Effector memory CD4-positive, alpha-beta T cell (primary cell): Measurements from ENCODE around the gene FCMR.

ENCODE experiments used
- DNase-seq, 3 donors: peaks; one replicate each; pipeline ENCODE4 v3.0.0-alpha.2; 2020
- H3K27ac ChIP-seq: 2 replicates; pipeline ENCODE4 v1.7.0; 2013; ENCODE audit warnings: mild to moderate bottlenecking, low read length, moderate library complexity; ENCODE audit not compliant: insufficient read depth, poor library complexity, severe bottlenecking
- H3K27me3 ChIP-seq: replicated peaks from 2 replicates; pipeline ENCODE4 v1.7.0; 2013; ENCODE audit warnings: mild to moderate bottlenecking, low read length; ENCODE audit not compliant: insufficient read depth, control insufficient read depth, poor library complexity, severe bottlenecking
- H3K36me3 ChIP-seq: 2 replicates; pipeline ENCODE4 v1.7.0; 2013; ENCODE audit warnings: mild to moderate bottlenecking, low read length, moderate library complexity; ENCODE audit not compliant: control insufficient read depth, insufficient read depth
- H3K4me1 ChIP-seq: 2 replicates; pipeline ENCODE4 v1.7.0; 2013; ENCODE audit warnings: low read length, mild to moderate bottlenecking; ENCODE audit not compliant: control insufficient read depth, insufficient read depth, poor library complexity, severe bottlenecking
- H3K4me3 ChIP-seq: 2 replicates; pipeline ENCODE4 v1.7.0; 2013; ENCODE audit warnings: low read length, low read depth, mild to moderate bottlenecking; ENCODE audit not compliant: insufficient read depth, poor library complexity, severe bottlenecking
- H3K9me3 ChIP-seq: 2 replicates; pipeline ENCODE4 v1.7.0; 2013; ENCODE audit warnings: mild to moderate bottlenecking, low read length, moderate library complexity; ENCODE audit not compliant: control insufficient read depth

The FCMR gene

DNA sequence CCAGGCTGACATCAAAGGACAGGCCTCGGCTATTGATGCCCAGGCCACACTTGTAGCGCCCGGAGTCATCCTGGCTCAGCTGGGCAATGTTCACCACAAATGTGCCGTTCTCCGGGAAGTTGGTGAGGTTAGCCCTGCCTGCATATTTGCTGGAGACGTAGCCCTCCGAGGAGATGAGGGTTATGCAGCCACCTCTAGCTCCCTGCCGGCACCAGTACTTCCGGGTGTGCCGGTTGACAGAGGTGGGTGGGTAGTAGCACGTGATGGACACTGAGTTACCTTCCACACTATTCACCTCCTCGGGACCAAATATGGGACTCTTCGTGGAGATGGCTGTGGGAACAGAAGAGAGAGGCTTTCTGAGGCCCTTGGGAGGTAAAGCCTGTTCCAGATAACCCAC, 17.4 kb upstream of the FCMR start:
- H3K4me3 ChIP-seq, result no peak overlapping the region
- H3K27ac ChIP-seq, result no peak overlapping the region
- H3K27me3 ChIP-seq, result no peaks in the 10 kb centered on the region

DNA sequence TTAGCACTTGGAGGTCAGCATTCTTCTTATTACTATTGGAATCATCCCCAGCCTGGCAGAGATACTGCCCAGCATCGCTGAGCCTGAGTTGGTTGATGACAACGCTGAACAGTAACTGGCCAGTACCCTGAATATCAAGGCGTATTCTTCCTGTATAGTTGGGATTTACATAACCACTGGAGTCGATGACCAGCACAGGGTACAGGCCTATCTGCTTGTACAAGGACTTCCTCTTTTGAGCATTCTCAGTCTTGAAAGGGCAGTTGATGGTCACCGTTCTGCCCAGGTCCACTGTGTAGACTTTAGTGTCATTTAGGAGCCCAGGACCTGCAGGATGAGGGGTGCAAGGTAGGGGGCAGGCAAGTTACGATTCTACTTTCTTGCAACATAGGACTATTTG, 15.7 kb upstream of the FCMR start:
- no peaks in the 10 kb centered on the region for H3K36me3 ChIP-seq
- H3K9me3 ChIP-seq, result no peaks in the 10 kb centered on the region
- H3K27ac ChIP-seq, result no peak overlapping the region
- H3K4me3 ChIP-seq, result no peak overlapping the region
- no peak for DNase-seq
- H3K4me1 ChIP-seq, result peaks cover 4% of the 10 kb centered on the region
- no peaks in the 10 kb centered on the region for H3K27me3 ChIP-seq

More for the DNA sequence above, 17.4 kb upstream of the FCMR start:
- DNase-seq, result no peak
- H3K9me3 ChIP-seq, result no peaks in the 10 kb centered on the region
- no peaks in the 10 kb centered on the region for H3K36me3 ChIP-seq
- H3K4me1 ChIP-seq, result no peaks in the 10 kb centered on the region

DNA sequence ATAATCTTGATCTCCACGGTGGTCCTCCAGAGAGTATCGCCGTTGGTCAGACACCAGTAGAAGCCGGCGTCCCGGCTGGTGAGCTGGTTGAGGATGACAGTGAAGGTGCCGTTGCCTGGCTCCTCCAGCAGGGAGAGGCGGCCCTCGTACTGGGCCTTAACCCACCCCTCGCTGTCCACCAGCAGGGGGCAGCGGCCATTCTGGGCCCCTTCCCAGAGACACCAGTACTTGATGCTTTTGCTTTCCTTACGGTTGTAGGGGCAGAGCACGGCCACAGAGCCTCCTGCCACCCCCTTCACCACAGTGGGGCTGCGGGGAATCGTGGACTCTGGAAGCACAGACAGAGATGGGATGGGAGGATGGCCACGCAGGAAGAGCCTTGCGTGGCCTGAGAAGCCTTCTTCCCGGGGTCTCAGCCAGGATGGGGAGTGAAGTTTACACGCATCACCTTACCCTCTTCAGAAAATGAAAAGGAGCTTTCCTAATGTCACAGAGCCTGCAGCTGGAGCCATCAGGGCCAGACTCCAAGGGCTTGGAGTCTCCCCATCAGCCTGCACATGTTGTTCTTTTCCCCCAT, 13.8 kb upstream of the FCMR start:
- H3K4me1 ChIP-seq, result peaks cover 8% of the 10 kb centered on the region
- H3K4me3 ChIP-seq, result no peak overlapping the region
- DNase-seq, result no peak
- H3K36me3 ChIP-seq, result no peaks in the 10 kb centered on the region
- no peak overlapping the region for H3K27ac ChIP-seq
- no peaks in the 10 kb centered on the region for H3K27me3 ChIP-seq
- no peaks in the 10 kb centered on the region for H3K9me3 ChIP-seq

DNA sequence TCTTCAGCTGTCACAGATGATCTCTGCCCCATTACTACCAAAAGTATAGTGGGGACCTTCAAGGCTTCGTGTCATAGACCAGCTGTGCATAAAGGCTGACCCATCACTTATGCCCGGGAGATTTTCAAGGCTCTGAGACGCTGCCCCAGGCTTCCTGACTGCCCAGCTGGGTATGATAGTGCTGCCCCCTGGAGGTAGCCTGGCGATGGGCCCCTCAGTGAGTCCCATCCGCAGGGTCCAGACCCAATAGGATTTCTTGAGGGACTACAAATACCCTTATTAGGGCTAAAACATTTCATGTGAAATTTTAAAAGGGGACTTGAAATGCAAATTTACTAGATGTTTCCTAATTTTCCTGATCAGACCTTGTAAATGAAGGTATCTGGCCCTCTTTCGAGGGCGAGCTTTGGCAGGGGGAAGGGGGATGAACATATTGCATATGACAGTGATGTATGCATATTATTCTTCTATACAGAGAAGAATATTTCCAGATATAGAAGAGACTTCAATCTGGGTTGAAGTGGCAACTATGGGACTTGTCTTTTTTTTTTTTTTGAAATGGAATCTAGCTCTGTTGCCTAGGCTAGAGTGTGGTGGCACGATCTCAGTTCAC, 11.7 kb upstream of the FCMR start:
- H3K4me1 ChIP-seq, result peaks cover 18% of the 10 kb centered on the region
- H3K27me3 ChIP-seq, result no peaks in the 10 kb centered on the region
- DNase-seq, result peak; percentile 37 to 63 (median 48)
- no peaks in the 10 kb centered on the region for H3K9me3 ChIP-seq
- H3K36me3 ChIP-seq, result no peaks in the 10 kb centered on the region
- no peak overlapping the region for H3K4me3 ChIP-seq
- no peak overlapping the region for H3K27ac ChIP-seq

DNA sequence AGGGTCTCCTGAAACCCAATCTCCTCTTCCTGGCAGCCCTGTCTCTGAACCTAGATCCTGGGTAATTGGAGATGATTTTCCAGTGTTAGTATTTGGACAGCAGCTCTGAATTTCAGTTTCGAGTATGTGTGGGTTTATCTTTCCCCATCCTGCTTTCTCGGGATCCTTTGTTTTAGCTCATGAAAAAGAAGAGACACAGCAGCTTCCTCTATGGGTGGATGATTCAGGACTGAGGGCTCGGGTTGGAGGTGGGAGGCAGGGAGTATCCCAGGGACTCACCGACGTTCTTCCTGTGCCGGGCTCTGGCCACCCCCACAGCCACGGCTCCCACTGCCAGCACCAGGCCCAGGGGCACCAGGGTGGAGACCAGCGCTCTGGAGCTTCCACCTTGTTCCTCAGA, 10.4 kb upstream of the FCMR start:
- no peak overlapping the region for H3K27ac ChIP-seq
- peaks cover 18% of the 10 kb centered on the region for H3K4me1 ChIP-seq
- no peaks in the 10 kb centered on the region for H3K9me3 ChIP-seq
- no peak overlapping the region for H3K4me3 ChIP-seq
- no peak for DNase-seq
- no peaks in the 10 kb centered on the region for H3K36me3 ChIP-seq
- H3K27me3 ChIP-seq, result no peaks in the 10 kb centered on the region

DNA sequence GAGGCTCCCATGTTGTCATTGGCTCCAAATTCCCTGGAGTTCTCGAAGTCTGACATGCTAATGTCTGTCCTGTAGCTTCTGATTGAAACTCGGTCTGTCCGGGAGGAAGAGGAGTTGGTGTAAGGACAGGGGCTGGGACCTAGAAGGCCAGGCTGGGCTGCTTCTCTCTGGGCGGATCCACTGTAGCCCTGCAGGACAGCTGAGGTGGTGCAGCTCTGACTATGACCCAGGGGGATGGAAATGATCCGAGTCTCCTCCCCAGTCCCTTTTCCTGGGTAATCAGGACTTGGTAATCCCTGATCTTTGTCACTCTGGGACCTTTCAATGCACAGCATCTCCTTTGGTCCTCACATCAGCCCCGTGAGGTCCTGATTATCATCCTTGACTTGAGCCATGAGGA, 10.0 kb upstream of the FCMR start:
- no peak overlapping the region for H3K27ac ChIP-seq
- DNase-seq, result no peak
- H3K4me3 ChIP-seq, result no peak overlapping the region
- no peaks in the 10 kb centered on the region for H3K9me3 ChIP-seq
- H3K36me3 ChIP-seq, result no peaks in the 10 kb centered on the region
- no peaks in the 10 kb centered on the region for H3K27me3 ChIP-seq
- peaks cover 18% of the 10 kb centered on the region for H3K4me1 ChIP-seq

DNA sequence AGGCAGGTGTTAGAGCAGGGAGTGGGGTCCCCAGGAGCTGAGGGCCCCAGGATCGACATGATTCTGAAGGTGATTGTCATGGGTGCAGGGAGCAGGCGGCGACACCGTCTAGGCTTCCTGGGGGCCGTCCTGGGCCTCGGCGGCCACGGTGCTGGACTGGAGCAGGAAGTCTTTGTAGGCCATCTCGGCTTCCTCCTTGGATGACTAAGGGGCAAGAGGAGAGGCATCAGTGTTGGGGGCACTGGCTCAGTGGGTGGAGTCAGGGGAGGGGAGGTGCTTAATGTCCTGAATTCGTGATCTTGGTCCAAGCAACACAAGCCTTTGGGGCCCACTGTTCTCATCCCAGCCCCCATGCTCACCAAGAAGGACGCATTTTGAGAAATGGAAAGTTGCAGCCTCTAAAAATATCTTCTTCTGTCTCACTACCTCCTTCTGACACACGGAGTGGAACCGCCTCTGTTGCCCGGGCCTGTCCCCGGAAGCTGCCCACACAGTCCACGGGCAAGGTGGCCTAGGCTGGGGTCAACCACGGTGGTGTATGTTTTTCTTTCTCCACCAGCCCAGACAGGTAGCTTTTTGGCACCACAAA, 8.6 kb upstream of the FCMR start:
- Histone ChIP-seq H3K4me1 (peaks cover 22% of the 10 kb centered on the region), H3K4me3 (no peak overlapping the region), H3K9me3 (no peaks in the 10 kb centered on the region), H3K36me3 (no peaks in the 10 kb centered on the region), H3K27ac (no peak overlapping the region), H3K27me3 (no peaks in the 10 kb centered on the region)
- peak in 1 of 3 donors; percentile 18 for DNase-seq

DNA sequence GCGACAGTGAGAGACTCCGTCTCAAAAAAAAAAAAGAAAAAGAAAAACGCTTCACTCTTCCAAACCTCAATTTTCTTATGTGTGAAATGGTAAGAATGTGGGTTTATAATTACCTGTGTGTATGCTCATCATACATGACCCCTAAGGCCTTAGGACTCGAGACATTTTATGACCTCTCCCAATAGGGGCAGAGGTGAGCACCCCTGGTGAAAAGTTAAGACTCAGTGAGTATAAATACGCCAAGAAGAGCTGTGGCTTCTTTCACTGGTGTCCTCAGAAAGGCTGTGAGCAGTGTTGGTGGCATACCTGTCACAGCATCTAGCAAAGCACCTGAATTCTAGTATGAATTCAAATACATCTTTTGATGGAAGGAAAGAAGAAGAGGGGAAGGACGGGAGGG, 7.8 kb upstream of the FCMR start:
- Histone ChIP-seq H3K27ac (no peak overlapping the region), H3K27me3 (no peaks in the 10 kb centered on the region), H3K9me3 (no peaks in the 10 kb centered on the region), H3K4me3 (no peak overlapping the region), H3K36me3 (no peaks in the 10 kb centered on the region), H3K4me1 (peaks cover 27% of the 10 kb centered on the region)
- no peak for DNase-seq

DNA sequence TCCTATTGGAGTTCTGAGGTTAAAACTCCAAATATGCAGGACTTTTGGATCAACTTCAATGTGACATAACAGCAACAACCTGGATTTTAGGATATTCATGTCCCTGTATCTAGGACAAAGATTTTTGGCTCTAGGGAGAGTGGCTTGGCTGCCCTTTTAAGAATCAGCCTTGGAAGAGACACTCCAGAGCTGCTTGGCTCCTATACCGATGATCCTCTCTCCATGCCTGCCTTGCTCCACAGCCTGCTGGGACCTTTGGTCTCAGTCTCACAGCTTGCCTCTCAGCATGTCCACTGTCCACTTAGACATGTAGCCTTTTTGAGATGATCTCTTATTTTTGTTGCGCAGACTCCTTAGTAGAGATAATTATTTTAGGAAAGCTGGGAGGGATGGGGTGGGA, 4.5 kb upstream of the FCMR start:
- no peaks in the 10 kb centered on the region for H3K36me3 ChIP-seq
- no peak overlapping the region for H3K4me3 ChIP-seq
- no peaks in the 10 kb centered on the region for H3K9me3 ChIP-seq
- DNase-seq, result no peak
- H3K27ac ChIP-seq, result no peak overlapping the region
- H3K4me1 ChIP-seq, result peaks cover 52% of the 10 kb centered on the region
- no peaks in the 10 kb centered on the region for H3K27me3 ChIP-seq

DNA sequence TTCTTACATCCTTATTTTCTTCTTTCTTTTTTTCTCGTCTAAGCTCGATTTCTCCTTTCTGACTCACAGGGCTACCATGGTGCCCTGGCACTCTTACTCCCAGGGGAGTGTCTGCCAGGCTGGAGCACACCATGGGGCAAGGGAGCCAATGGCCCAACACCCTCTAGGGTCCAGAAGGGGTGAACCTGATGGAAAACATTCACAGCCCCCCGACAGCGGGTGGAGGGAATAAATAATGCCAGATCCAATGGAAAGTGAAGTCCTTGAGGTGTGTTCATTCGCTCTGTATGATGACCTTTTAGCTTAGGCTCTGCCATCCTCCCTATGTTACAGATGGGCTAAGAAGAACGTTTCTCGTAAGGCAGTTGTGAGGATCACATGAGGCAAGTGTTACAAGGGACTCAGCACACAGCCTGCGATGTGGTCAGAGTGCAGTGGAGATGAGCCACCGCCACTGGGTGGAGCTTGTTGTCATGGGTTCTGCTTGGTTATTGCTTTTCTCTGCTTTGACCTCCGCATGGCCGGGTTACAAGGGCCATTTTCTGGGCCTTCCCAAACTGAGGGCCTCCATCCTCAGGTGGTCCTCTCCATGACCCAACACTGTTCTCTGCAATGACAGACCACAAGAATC, 3.5 kb upstream of the FCMR start:
- Histone ChIP-seq H3K27me3 (no peaks in the 10 kb centered on the region), H3K4me1 (peaks cover 44% of the 10 kb centered on the region), H3K9me3 (no peaks in the 10 kb centered on the region), H3K4me3 (no peak overlapping the region), H3K27ac (no peak overlapping the region), H3K36me3 (no peaks in the 10 kb centered on the region)
- DNase-seq, result peak; percentile 25 to 32 (median 27)
